Activated T-cell treated with anti-CD3 and anti-CD28 coated beads, Interleukin-2, amount 50 U/mL, for 4 hours (primary cell): ENCODE data around the gene PDE4D. TPM values are rescaled to one million over a fixed set of nuclear protein-coding genes. Genes with fewer than 3 reads are reported as not detected.

Experiments used
- ATAC-seq, 2 donors: fragments of 200-7000 bp; cut with Tn5 transposase; one replicate each; pipeline ENCODE4 v1.10.0; 2021
- DNase-seq: peaks from one replicate; pipeline ENCODE4 v3.0.0-alpha.2; 2020
- H3K27me3 Mint-ChIP-seq: one replicate; pipeline ENCODE4 v1.8.0; 2021; ENCODE audit warnings: low read depth, mixed read lengths
- H3K36me3 Mint-ChIP-seq: one replicate; pipeline ENCODE4 v1.8.0; 2022; ENCODE audit warnings: mixed read lengths; ENCODE audit not compliant: insufficient read depth
- H3K4me1 Mint-ChIP-seq: one replicate; pipeline ENCODE4 v1.8.0; 2021; ENCODE audit warnings: low read depth, mixed read lengths
- H3K4me3 Mint-ChIP-seq: one replicate; pipeline ENCODE4 v1.8.0; 2021; ENCODE audit warnings: mild to moderate bottlenecking, moderate library complexity, mixed read lengths
- H3K9me3 Mint-ChIP-seq: one replicate; pipeline ENCODE4 v1.8.0; 2021; ENCODE audit warnings: mixed read lengths
- total RNA-seq, 3 donors: library from RNA; stranded (reverse); gene quantifications; one replicate each; pipeline ENCODE4 v1.2.1, GENCODE V29; 2021

Gene PDE4D
- total RNA-seq, 3 donors from 2014 or later: 13.9 to 17.1 (median 16.7) TPM

GRCh38 chr5:59716029-59716428, 177.5 kb downstream of the PDE4D start:
- DNase-seq: no peak
- H3K9me3 Mint-ChIP-seq: peaks cover 8% of the 10 kb centered on the region
- H3K4me3 Mint-ChIP-seq: no peak overlapping the region
- no peaks in the 10 kb centered on the region for H3K27me3 Mint-ChIP-seq
- H3K4me1 Mint-ChIP-seq: no peaks in the 10 kb centered on the region
- no peaks in the 10 kb centered on the region for H3K36me3 Mint-ChIP-seq
- no peak for ATAC-seq

GRCh38 chr5:59715228-59715627, 178.3 kb downstream of the PDE4D start:
- no peaks in the 10 kb centered on the region for H3K36me3 Mint-ChIP-seq
- no peaks in the 10 kb centered on the region for H3K27me3 Mint-ChIP-seq
- peaks cover 8% of the 10 kb centered on the region for H3K9me3 Mint-ChIP-seq
- ATAC-seq (no peak), DNase-seq (no peak)
- H3K4me3 Mint-ChIP-seq: no peak overlapping the region
- H3K4me1 Mint-ChIP-seq: no peaks in the 10 kb centered on the region

- Mint-ChIP-seq H3K4me1 (no peaks in the 10 kb centered on the region), H3K27me3 (no peaks in the 10 kb centered on the region), H3K9me3 (peaks cover 8% of the 10 kb centered on the region), H3K36me3 (no peaks in the 10 kb centered on the region), H3K4me3 (no peak overlapping the region)
- DNase-seq: no peak
- no peak for ATAC-seq
Measured at GRCh38 chr5:59713498-59713844, 180.1 kb downstream of the PDE4D start.

- H3K36me3 Mint-ChIP-seq: no peaks in the 10 kb centered on the region
- DNase-seq: no peak
- H3K9me3 Mint-ChIP-seq: peaks cover 8% of the 10 kb centered on the region
- no peak overlapping the region for H3K4me3 Mint-ChIP-seq
- ATAC-seq: no peak
- H3K27me3 Mint-ChIP-seq: no peaks in the 10 kb centered on the region
- no peaks in the 10 kb centered on the region for H3K4me1 Mint-ChIP-seq
Measured at GRCh38 chr5:59712836-59713497, 180.6 kb downstream of the PDE4D start.

GRCh38 chr5:59711310-59711709, 182.2 kb downstream of the PDE4D start:
- H3K27me3 Mint-ChIP-seq: no peaks in the 10 kb centered on the region
- H3K36me3 Mint-ChIP-seq: no peaks in the 10 kb centered on the region

GRCh38 chr5:59709846-59710245, 183.7 kb downstream of the PDE4D start:
- H3K4me1 Mint-ChIP-seq: no peaks in the 10 kb centered on the region
- no peak overlapping the region for H3K4me3 Mint-ChIP-seq
- DNase-seq (no peak), ATAC-seq (no peak)
- no peaks in the 10 kb centered on the region for H3K36me3 Mint-ChIP-seq
- H3K9me3 Mint-ChIP-seq: peaks cover 8% of the 10 kb centered on the region
- H3K27me3 Mint-ChIP-seq: no peaks in the 10 kb centered on the region

More at GRCh38 chr5:59711310-59711709, 182.2 kb downstream of the PDE4D start:
- Mint-ChIP-seq H3K4me1 (no peaks in the 10 kb centered on the region), H3K4me3 (no peak overlapping the region), H3K9me3 (peaks cover 8% of the 10 kb centered on the region)
- DNase-seq (no peak), ATAC-seq (no peak)

- DNase-seq (no peak), ATAC-seq (no peak)
- H3K4me1 Mint-ChIP-seq: no peaks in the 10 kb centered on the region
- H3K27me3 Mint-ChIP-seq: no peaks in the 10 kb centered on the region
- no peak overlapping the region for H3K4me3 Mint-ChIP-seq
- H3K9me3 Mint-ChIP-seq: peaks cover 8% of the 10 kb centered on the region
- no peaks in the 10 kb centered on the region for H3K36me3 Mint-ChIP-seq
Measured at GRCh38 chr5:59709346-59709821, 184.1 kb downstream of the PDE4D start.

- ATAC-seq (no peak), DNase-seq (no peak)
- Mint-ChIP-seq H3K9me3 (peaks cover 3% of the 10 kb centered on the region), H3K4me1 (no peaks in the 10 kb centered on the region), H3K36me3 (no peaks in the 10 kb centered on the region), H3K4me3 (no peak overlapping the region), H3K27me3 (no peaks in the 10 kb centered on the region)
Measured at GRCh38 chr5:59704936-59705335, 188.6 kb downstream of the PDE4D start.

- Mint-ChIP-seq H3K27me3 (no peaks in the 10 kb centered on the region), H3K36me3 (no peaks in the 10 kb centered on the region), H3K9me3 (peaks cover 3% of the 10 kb centered on the region), H3K4me1 (no peaks in the 10 kb centered on the region), H3K4me3 (no peak overlapping the region)
- DNase-seq (no peak), ATAC-seq (no peak)
Measured at GRCh38 chr5:59703789-59704188, 189.7 kb downstream of the PDE4D start.

GRCh38 chr5:59698207-59699178, 195.0 kb downstream of the PDE4D start:
- Mint-ChIP-seq H3K27me3 (peaks cover 3% of the 10 kb centered on the region), H3K4me1 (no peaks in the 10 kb centered on the region), H3K4me3 (no peak overlapping the region), H3K9me3 (no peaks in the 10 kb centered on the region), H3K36me3 (no peaks in the 10 kb centered on the region)
- DNase-seq: no peak
- ATAC-seq: no peak

GRCh38 chr5:59694411-59694810, 199.1 kb downstream of the PDE4D start:
- Mint-ChIP-seq H3K36me3 (no peaks in the 10 kb centered on the region), H3K4me1 (no peaks in the 10 kb centered on the region), H3K9me3 (no peaks in the 10 kb centered on the region), H3K4me3 (no peak overlapping the region), H3K27me3 (peaks cover 3% of the 10 kb centered on the region)
- ATAC-seq (no peak), DNase-seq (no peak)

- Mint-ChIP-seq H3K36me3 (no peaks in the 10 kb centered on the region), H3K4me3 (no peak overlapping the region), H3K9me3 (no peaks in the 10 kb centered on the region), H3K4me1 (no peaks in the 10 kb centered on the region), H3K27me3 (peaks cover 3% of the 10 kb centered on the region)
- DNase-seq (no peak), ATAC-seq (no peak)
Measured at GRCh38 chr5:59693492-59694309, 199.8 kb downstream of the PDE4D start.

GRCh38 chr5:59685793-59686192, 207.7 kb downstream of the PDE4D start:
- H3K4me3 Mint-ChIP-seq: no peak overlapping the region
- no peaks in the 10 kb centered on the region for H3K36me3 Mint-ChIP-seq
- H3K27me3 Mint-ChIP-seq: no peaks in the 10 kb centered on the region

GRCh38 chr5:59685191-59685530, 208.4 kb downstream of the PDE4D start:
- Mint-ChIP-seq H3K4me1 (no peaks in the 10 kb centered on the region), H3K27me3 (no peaks in the 10 kb centered on the region), H3K36me3 (no peaks in the 10 kb centered on the region), H3K4me3 (no peak overlapping the region), H3K9me3 (no peaks in the 10 kb centered on the region)
- DNase-seq (no peak), ATAC-seq (no peak)

More at GRCh38 chr5:59685793-59686192, 207.7 kb downstream of the PDE4D start:
- no peak for ATAC-seq
- no peak for DNase-seq
- no peaks in the 10 kb centered on the region for H3K4me1 Mint-ChIP-seq
- H3K9me3 Mint-ChIP-seq: no peaks in the 10 kb centered on the region
